HG02678 (cell line): ENCODE data around the gene GRPEL2.
"Not testable (repeated sequence)": the region's sequence is repeated elsewhere in the genome, so short reads cannot be mapped to it uniquely, and the experiment has no call there.

Source experiments
- ATAC-seq: cut with Tn5 transposase; IDR thresholded peaks from one replicate; pipeline ENCODE4 v1.9.1; 2021; ENCODE audit warnings: mild to moderate bottlenecking, moderate library complexity; ENCODE audit not compliant: unreplicated experiment

GRPEL2 gene

DNA sequence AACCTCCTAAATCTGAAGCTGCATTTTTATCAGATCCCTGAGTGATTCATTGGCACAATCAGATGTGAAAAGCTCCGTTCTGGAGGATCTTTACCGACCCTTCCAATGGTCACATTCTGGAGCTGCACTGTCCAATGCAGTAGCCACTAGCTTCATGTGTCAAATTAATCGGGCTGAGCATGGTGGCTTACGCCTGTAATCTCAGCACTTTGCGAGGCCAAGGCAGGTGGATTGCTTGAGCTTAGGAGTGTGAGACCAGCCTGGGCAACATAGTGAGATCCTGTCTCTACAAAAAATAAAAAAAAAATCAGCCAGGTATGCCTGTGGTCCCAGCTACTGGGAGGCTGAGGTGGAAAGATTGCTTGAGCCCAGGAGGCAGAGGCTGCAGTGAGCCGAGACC, 30.1 kb downstream of the GRPEL2 start:
- no peak for ATAC-seq

DNA sequence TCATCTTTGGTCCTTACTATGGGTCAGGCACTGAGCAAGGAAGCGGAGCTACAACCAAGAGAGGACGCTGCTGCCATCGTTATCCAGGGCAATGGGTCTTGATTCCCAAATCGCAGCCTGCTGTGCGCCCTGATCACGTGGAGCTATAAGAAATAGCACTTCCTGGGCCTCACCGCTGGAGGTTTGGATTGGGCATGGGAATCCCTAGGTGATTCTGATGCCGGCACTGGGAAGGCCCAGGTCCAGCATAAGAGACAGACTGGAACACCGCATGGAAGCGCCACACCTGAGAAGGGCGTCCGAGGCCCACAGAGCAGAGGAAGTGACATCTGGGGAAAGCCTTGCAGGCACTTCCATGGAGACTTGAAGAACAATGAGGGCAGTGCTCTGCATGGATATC, 30.8 kb downstream of the GRPEL2 start:
- ATAC-seq: no peak

DNA sequence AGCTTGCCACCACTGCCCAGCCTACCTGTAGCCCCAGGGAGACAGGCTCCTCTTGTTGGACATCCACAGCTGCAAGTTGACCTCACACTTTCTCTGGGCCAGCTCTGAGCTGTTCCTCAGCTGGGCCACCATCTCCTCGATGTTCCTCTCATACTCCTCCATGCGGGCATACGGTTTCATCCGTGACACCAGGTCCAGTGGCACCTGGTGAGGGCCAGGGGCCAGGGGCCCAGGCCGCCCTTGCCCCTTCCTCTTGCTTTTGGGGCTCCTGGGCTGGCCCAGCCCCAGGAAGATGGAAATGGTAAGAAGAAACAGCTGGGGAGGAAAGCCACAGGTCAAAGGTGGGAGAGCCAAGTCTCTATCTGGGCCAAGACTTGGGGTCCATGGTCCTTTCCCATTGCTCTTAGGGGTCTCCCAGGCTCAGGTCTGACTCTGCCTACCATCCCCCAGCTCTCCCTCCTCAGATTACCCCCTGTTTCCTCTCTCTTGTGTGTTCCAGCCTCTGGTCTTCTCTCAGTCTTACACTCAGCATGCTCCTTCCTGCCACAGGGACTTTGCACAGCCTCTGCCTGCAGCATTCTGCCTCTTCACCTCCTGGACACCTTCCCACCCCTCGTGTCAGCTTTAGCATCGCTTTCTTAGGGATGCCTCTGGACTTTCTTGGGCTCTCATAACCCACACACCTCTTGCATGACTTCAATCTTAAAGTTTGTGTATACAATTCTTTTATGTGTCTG, 31.6 kb downstream of the GRPEL2 start:
- no peak for ATAC-seq

DNA sequence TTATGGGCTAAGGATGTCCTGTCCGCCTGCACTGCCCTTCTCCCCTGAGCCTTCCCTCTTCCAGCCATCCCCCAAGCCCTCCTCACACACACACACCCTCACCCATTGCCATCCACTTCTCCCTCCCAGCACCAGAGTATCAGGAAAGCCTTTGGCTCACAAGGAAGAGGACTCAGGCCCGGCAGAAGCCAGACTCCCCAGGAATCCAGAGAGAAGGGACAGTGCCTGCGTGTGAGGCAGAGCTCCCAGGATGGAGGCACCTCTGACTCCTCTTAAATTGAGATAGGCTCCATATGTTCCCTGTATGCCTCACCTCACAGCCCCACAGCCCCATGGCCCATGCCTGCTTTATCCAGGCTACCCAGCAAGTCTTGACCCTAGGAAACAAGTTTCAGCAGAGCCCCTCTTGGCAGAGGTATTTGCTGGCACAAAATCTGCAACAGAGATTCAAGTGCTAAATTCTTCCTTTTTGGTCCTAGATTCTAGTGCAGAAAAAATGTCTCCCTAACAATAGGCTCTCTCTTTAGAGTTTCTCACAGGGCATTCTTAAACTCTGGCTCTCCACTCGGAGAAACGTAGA, 33.0 kb downstream of the GRPEL2 start:
- ATAC-seq: no peak

DNA sequence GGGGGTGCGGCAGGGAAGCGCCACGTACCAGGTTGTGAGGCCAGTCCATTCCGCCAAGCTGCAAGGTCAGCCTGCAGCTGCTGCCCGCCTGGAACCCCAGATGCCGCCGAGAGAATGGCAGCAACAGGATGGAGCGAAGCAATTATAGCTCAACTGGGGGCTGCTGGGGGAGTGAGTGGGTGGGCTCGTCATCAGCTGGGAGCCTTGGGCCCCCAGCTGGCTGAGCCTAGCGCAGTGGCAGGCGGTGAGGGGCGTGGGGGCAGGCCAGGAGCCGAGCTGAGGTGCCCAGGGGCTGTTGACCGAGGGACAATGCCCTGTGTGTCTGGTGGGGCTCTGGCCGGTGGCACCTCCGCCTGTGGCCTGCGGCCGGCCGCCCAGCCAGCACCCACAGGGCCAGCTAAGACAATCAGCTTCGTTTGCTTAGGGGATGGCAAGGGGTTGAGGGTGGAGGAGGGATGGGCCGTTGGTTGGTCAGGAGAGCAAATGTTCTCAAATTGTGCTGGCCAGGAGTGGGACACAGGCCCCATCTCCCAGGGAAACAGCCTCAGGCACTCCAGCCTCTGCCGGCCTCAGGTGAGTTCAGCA, 34.0 kb downstream of the GRPEL2 start, which contains the start of gene IL17B:
Gene IL17B (minus strand): TSS at position 116 of the 585 bp plus-strand sequence. CDS start 67 bp downstream, at position 49.
- ATAC-seq: no peak

DNA sequence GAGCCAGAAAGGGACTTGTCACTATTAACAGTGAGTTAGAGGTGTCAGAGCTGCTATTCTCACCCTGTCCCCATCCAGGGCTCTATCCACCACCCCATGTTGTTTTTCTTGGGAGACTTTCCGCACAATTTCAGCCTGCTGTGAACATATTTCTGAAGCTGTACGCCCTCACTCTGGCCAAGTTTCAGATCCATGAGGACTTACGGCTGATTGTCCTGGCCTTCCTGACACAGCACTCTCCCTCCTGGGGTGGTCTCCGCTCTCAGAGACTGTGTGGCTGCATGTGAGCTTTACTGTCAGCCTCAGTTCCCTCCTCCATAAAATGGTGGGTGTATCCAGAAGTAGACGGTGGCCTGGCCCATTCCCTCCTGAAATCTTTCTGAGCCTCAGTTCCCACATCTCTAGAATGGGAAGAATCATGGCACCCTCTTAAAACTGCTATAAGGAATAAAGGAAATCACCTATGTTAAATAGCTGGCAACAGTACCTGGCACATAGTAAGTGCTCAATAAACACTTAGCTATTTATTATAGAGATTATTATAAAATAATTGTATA, 34.6 kb downstream of the GRPEL2 start:
- ATAC-seq: no peak

DNA sequence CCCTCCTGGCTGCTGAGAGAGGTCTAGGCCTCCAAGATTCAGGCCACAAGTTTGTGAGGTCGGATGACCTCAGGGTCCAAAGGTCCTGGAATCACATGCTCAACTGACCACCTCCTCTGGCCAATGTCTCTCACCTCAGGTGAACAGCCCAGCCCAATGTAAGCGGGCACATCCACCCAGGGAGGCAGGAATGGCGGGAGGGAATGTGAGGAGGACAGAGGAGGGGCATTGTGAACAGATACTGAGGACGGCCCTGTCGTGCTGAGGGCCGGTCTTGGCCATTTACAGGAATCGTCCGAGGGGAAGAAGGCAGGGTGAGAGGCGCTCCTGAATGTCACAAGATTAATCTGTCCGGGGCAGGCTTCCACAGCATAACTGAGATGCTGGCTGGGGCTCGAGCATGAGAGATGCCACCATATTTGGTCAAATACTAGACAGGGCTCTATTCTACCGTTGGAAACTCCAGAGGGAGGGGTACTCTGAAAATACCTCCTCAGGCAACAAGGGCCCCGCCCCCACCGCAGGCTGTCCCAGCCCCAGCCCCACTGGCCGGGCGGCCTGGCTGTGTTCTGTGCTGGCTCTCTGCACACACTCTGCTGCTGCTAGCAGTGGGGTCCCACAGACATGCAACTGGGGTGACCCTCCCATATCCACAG, 35.3 kb downstream of the GRPEL2 start:
- no peak for ATAC-seq

DNA sequence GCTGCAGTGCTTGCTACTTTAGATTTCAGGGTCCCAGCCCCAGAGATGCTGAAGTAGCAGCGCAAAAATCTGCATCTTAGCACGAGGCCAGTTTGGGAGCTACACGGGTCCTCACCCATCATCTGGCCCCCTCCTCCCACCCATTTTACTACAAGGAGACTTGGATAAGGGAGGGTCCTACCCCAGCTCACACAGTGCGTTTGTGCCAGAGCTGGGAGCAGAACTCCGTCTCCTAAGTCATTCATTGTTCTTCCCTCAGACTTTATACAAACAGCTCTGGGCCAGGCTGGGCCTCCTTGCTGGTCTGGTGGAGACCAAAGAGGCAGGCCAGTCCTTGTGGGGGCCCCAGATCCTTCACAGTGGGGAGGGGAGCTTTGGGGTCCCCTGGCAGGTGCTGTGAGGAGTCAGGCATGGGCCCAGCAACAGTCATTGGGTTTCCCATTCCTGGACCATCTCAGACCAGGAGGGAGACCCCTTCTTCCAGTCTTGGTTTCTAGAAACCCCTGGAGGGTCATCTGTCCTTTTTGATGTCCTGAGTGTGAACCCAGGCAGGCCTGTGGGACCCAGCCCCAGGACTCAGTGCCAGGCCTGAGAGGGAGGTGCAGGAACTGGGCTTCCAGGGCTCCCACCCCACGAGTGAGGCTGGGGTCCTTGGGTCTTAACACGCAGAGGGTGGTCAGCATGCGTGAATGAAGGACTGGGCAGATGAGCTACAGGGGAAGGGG, 36.1 kb downstream of the GRPEL2 start:
- ATAC-seq: peak; percentile 20

DNA sequence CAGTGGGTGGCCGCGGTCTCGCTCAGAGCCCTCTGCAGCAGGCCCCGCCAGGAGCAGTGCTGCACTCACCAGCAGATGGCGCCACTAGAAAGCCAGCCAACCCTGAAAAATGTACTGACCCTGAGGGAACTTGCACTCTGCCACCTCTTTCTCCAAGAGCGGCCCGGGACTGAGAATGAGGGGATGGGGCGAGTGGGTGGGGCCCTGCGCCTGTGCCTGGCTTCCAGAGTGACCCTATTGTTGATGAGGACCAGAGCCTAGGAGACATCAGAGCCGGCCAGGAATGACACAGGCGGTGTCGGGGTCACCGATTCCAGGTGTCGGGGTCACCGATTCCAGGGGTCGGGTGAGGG, 36.7 kb downstream of the GRPEL2 start:
- peak; percentile 81 for ATAC-seq

DNA sequence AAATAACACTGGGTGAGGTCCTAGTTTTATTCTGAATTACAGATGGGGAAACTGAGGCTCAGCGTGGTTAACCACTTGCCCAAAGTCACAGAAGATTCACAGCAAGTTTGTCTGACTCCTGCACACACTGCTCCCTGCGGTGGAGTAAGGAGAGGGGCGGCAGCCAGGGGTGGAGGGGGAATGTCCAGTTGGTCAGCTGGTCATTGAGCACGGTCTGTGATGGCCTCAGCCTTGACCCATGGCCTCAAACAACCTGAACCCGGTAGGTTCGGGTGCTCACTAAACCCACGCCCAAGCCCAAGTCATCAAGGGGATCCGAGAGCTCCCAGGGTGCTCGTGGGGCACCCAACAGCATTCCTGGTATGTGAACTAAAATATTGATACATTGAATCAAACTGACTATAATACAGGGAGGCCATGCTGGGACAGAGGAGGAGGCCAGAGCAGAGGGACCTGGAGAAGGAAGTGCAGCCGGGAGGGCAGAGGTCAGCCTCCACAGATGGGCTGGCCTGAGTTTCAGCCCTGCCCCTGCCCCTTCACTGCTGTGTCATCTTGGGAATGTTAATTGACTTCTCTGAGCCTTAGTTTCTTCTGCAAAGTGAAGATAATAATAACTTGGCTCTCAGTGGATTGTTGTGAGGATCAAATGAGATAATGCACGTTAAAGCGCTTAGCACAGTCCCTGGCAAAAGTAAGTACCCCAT, 37.4 kb downstream of the GRPEL2 start:
- ATAC-seq: no peak

DNA sequence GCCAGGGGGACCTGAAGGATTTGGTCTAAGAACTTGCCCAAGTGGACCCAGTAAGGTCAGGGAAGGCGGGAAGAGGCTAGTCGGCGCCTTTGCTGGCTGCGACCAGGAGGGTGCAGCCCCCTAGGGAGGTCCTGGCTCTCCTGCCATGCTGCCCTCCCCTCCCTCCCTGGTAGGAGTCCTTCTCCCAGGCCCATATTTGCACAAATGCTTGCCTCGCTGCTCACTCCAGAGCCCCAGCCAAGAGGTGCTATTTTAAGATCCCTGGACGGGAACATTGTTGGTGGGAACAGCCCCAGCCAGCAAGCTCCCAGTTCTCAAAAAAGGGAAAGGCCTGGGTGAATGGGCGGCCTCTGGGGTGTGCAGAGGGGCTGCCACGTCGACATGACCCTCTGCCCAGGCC, 38.1 kb downstream of the GRPEL2 start:
- no peak for ATAC-seq

DNA sequence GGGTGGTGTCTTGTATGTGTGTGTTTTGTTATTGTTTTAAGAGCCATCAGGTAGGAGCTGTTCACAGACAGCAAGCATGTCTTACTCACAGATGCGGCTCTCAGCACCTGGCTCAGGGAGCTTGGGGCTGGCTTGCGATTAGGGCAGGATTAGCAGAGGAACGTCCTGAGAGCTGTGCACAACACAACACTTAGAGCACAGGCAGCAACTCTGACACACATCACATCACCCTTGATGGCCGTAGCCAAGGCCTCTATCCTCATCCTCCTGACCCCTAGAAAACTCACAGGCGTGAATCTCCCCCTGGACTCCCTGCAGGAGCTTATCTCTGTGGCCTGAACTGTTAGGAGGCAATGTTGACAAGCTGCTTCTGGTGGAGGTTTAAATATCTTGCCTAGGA, 40.9 kb downstream of the GRPEL2 start:
- no peak for ATAC-seq

DNA sequence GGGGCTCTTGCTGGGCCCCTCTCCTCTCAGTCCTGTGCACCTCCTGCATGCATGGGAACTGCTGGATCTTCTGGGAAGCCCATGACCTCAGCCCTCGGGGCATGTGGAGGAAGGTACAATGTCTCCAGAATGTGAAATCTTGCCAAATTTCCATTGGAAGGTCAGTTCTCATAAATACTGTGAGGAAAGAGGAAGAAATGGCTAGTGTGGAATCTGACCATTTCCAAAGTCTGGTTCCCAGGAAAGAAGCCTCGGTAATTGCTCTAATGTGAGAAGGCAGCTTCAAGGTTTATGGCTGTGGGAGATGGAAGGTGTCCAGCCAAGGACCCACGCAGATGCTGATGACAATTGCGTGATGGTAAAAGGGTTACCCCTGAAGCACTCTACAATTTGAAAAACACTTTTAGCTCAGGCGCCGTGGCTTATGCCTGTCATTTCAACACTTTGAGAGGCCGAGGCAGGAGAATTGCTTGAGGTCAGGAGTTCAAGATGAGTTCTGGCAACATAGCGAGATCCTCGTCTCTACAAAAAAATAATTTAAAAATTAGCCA, 41.9 kb downstream of the GRPEL2 start:
- ATAC-seq: no peak

DNA sequence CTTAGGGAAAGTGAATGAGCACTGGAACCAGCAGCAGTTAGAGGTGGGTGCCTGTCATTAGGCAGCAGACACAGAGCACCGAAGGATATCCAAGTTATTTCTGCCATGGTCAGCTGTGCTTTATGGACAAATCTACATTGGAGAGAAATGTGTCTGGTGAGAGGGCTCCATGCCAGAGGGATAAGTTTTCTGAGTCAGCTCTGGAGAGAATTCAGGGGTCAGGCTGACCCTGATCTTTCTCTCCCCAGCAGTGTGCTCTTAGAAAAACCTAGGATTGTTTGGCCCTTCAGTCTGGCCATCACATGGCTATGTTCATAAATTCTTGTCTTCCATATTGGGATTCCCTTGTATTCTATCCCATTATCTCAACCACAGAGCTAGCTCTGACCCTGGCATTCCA, 42.7 kb downstream of the GRPEL2 start:
- no peak for ATAC-seq

DNA sequence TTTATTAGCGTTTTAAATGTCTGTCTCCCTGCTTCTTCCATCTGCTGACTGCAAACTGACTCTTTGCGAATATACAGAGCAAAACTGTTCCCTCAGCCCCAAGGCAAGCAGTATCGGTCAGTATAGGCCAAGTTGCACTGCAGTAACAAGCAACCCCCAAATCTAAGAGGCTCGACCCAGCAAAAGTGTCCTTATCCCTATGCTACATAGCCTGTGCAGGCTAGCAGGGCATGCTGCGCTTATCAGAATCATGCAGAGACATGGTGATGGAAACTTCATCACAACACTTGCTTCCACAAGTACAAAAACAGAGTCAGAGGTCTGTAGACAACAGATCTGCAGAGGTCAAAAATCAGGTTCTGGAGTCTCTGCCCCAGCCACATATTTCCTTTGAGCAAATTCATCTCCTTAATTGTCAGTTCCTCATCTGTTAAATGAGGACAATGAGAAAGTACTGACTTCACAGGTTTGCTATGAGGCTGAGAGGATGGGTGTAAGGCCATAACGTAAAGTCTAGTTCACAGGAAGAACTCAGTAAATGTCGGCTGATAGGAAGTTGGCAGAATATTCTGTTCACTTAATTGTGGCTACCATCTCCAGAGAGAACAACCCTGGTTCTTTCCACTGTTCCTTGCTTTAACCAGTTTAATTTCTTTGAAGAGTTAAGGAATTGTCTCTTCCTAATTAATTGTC, 43.3 kb downstream of the GRPEL2 start:
- no peak for ATAC-seq

DNA sequence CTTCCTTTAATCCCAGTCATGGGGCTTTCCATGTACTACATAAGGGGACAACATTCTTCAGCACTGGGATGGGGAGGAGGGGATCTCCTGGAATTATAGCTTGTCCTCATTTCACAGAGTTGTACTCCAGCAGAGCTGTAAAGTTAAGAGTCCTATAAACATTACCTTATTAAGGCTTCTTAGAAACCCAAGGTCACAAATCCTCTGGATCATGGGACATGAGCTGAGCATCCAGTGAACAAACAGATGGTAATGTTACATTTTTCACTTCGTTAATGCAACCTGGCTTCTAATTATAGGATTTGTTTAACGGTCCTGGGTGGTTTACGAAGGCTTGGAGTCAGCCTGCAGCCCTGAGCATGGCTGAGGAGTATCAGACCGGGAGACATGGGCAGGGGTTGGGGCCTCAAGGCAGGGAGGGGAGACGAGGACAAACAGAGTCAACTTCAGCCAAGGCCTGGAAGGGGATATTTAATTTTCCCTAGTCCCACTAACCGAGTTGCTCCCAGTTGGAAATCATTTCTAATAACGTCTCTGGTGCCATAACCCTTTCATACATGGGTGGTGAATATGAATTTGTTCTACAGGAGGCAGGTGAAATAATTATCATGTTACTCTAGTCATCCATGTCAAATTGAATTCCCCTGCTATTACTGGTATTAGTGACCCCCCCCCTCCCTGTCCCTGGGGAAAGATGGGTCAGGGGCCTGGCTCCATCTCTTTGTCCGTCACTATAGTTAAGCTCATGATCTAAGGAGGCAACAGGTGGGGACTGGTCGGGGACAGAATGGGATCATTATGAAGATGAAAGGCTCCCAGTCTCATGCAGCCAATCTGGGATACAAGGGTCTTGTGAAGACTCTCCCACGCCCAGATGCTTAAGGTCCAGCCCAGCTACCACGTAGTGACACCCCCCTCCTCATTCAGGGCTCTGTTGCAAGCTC, 44.5 kb downstream of the GRPEL2 start:
- ATAC-seq: no peak

DNA sequence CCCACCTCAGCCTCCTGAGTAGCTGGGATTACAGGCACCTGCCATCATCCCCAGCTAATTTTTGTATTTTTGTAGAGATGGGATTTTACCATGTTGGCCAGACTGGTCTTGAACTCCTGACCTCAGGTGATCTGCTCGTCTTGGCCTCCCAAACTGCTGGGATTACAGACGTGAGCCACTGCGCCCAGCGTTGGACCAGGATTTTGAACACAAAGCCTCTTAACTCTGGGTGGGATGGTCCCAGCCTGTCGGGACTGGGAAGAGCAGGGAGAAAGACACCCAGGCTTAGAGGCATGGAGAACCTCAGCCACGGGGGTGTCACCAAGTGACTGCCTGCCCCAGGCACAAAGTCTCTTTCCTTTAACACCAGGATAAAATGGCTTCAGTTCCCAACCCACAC, 45.8 kb downstream of the GRPEL2 start:
- ATAC-seq: not testable (repeated sequence)

DNA sequence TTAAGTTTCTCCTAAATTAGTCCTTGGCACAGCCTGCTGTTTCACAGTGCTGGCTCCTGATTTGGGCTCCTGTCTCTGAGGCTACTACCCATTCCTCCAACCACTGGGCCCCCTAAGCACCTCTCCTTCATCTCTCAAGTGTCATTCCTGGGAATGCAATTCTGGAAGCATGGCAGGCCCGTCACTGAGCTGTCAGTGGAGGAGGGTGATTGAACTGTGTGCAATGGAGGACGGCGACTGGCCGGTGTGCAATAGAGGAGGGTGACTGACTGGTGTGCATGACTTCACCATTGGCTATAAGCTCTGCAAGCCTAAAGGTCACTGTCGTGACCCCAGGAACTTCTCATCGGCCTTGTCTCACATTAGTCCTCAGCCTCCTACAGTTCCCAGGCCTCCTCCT, 46.2 kb downstream of the GRPEL2 start:
- ATAC-seq: no peak
